K562 (cell line): ENCODE measurements around the gene UBTD1. TPM values are rescaled to one million over a fixed set of nuclear protein-coding genes. Genes with fewer than 3 reads are reported as not detected.
"Not testable (repeated sequence)": the region's sequence is repeated elsewhere in the genome, so short reads cannot be mapped to it uniquely, and the experiment has no call there.

Source experiments
- ATAC-seq: fragments of 200-7000 bp; cut with Tn5 transposase; 3 replicates; pipeline ENCODE4 v1.9.1; 2020; ENCODE audit warnings: moderate library complexity
- BruUV-seq: library from RNA; stranded (reverse); fragments of 400-500 nt; replicated peaks from 2 replicates; lab custom pipeline; 2021; lab: Mats Ljungman, UMichigan
- CTCF ChIA-PET: fragments of 300-600 bp; formaldehyde crosslinking; extraction: SDS; loops from one replicate; lab custom pipeline; 2021; ENCODE audit warnings: low intra/inter-chr PET ratio; lab: Yijun Ruan, JAX
- POLR2A ChIA-PET: fragments of 300-600, 350-650 bp; sonication (Branson Sonifier 250); formaldehyde crosslinking; extraction: SDS; loops from one replicate; lab custom pipeline; 2021; ENCODE audit warnings: antibody characterized with exemption, inconsistent platforms; lab: Yijun Ruan, JAX
- DNase-seq, 4 experiments: peaks; one replicate each; pipeline versions ENCODE4 v3.0.0 to v3.0.0-alpha.2; 2011 to 2018; ENCODE audit warnings: low spot score in 3 of 4, mixed read lengths in 3 of 4; ENCODE audit errors: extremely low read depth in 1 of 4
- FAIRE-seq: peaks from 2 replicates; lab custom pipeline; 2011; peaks lifted over from hg19 to GRCh38; lab: Jason Lieb, UNC
- H2AFZ ChIP-seq: 2 replicates; pipeline ENCODE4 v1.6.0; 2011; ENCODE audit warnings: low read depth, low read length, control low read depth, inconsistent platforms
- H3K27ac ChIP-seq: fragments of 200-600 bp; 3 replicates; pipeline ENCODE4 v1.8.0; 2011; ENCODE audit warnings: low read depth, mild to moderate bottlenecking, control low read depth, inconsistent platforms, low read length, moderate library complexity, mixed read lengths; ENCODE audit errors: extremely low read depth
- H3K27me3 ChIP-seq, 2 experiments: fragments of 300-600 bp in 1 of 2; 2 replicates in 1 of 2; 3 replicates in 1 of 2; pipeline versions ENCODE4 v1.6.0 to v1.8.0; 2011; ENCODE audit warnings: inconsistent platforms in 2 of 2, low read length in 2 of 2, mild to moderate bottlenecking in 1 of 2, mixed read lengths in 1 of 2, moderate library complexity in 1 of 2; ENCODE audit not compliant: control insufficient read depth in 2 of 2, insufficient read depth in 2 of 2
- H3K36me3 ChIP-seq: fragments of 300-600 bp; 3 replicates; pipeline ENCODE4 v1.8.0; 2011; ENCODE audit warnings: mild to moderate bottlenecking, low read length, inconsistent platforms; ENCODE audit not compliant: control insufficient read depth, insufficient read depth
- H3K4me1 ChIP-seq, 2 experiments: fragments of 200-600 bp in 1 of 2; replicated peaks in 1 of 2; 2 replicates in 1 of 2; 3 replicates in 1 of 2; pipeline versions ENCODE4 v1.5.1 to v1.8.0; 2011; ENCODE audit warnings: inconsistent platforms in 2 of 2, low read length in 2 of 2, mild to moderate bottlenecking in 1 of 2, mixed read lengths in 1 of 2, moderate library complexity in 1 of 2; ENCODE audit not compliant: control insufficient read depth in 2 of 2, insufficient read depth in 2 of 2
- H3K4me2 ChIP-seq: 2 replicates; pipeline ENCODE4 v1.6.1; 2011; ENCODE audit warnings: low read length, control low read depth, inconsistent platforms, mixed read lengths; ENCODE audit not compliant: insufficient read depth
- H3K4me3 ChIP-seq: fragments of 200-600 bp; sonication (generic), shearing (Covaris generic); 2 replicates; pipeline ENCODE4 v1.5.1; 2016; ENCODE audit warnings: control low read depth, inconsistent platforms
- H3K79me2 ChIP-seq: fragments of 200-600 bp; 3 replicates; pipeline ENCODE4 v1.8.0; 2011; ENCODE audit warnings: low read length, inconsistent platforms; ENCODE audit not compliant: control insufficient read depth, insufficient read depth
- H3K9ac ChIP-seq, 2 experiments: 2 replicates each; pipeline versions ENCODE4 v1.6.0 to v1.6.1; 2011; ENCODE audit warnings: low read depth in 2 of 2, low read length in 2 of 2, control low read depth in 1 of 2, inconsistent platforms in 1 of 2, mild to moderate bottlenecking in 1 of 2, mixed read lengths in 1 of 2; ENCODE audit not compliant: insufficient read depth in 1 of 2
- H3K9me1 ChIP-seq: one replicate; pipeline ENCODE4 v1.6.0; 2011; ENCODE audit warnings: inconsistent platforms, mild to moderate bottlenecking, low read length, moderate library complexity; ENCODE audit not compliant: control insufficient read depth, insufficient read depth
- H3K9me3 ChIP-seq: replicated peaks from 2 replicates; pipeline ENCODE4 v1.5.1; 2011; ENCODE audit warnings: low read depth, low read length, inconsistent platforms; ENCODE audit not compliant: control insufficient read depth, insufficient read depth
- H4K20me1 ChIP-seq: replicated peaks from 2 replicates; pipeline ENCODE4 v1.6.1; 2011; ENCODE audit warnings: low read length, inconsistent platforms, mixed read lengths; ENCODE audit not compliant: control insufficient read depth, insufficient read depth
- BCOR ChIP-seq: fragments of 450-650 bp; IDR thresholded peaks from 2 replicates; pipeline ENCODE4 v1.6.1; 2016
- YY1 ChIP-seq, 3 experiments: IDR thresholded peaks; 2 replicates each; pipeline ENCODE4 v1.6.1; 2011; ENCODE audit warnings: low read length in 2 of 3, mild to moderate bottlenecking in 2 of 3, moderate library complexity in 2 of 3, borderline replicate concordance in 1 of 3, control low read depth in 1 of 3, low read depth in 1 of 3; ENCODE audit not compliant: insufficient read depth in 3 of 3, insufficient replicate concordance in 2 of 3, control insufficient read depth in 1 of 3, insufficient read length in 1 of 3; ENCODE audit errors: extremely low read depth in 1 of 3
- WGBS: fragments of 100-300 bp; shearing (Covaris generic); methylation state at CpG from one replicate; pipeline ENCODE4 v1.1.6; 2016; ENCODE audit warnings: low coverage, mixed read lengths; ENCODE audit not compliant: insufficient coverage; ENCODE audit errors: missing lambda C conversion rate; 5-methylcytosine and 5-hydroxymethylcytosine counted together
- in situ Hi-C: fragments of 300-500 bp; cut with MboI; formaldehyde crosslinking; loops from 4 replicates; pipeline ENCODE4 v1.15.0; 2018; ENCODE audit warnings: inconsistent platforms, mixed read lengths
- intact Hi-C: fragments of 100-400 bp; cut with micrococcal nuclease; formaldehyde crosslinking; loops from 2 replicates; pipeline ENCODE4 v1.14.2; 2022
- polyA plus RNA-seq, 8 experiments: library from polyadenylated mRNA; depleted of rRNA in 4 of 8; stranded (reverse) in 5 of 8; unstranded in 3 of 8; fragments of >200 nt; fragmentation: Nextera tagmentation in 2 of 8; fragmentation: Illumina TruSeq in 1 of 8; extraction: Ambion mirVana in 2 of 8; extraction: Trizol in 1 of 8; gene quantifications; 2 replicates each; pipeline versions ENCODE4 v1.2.1 to v1.2.3, GENCODE V29; 2011 to 2014; ENCODE audit warnings: inconsistent platforms in 1 of 8, missing spikeins in 1 of 8
- total RNA-seq, 7 experiments: library from RNA; depleted of rRNA in 6 of 7; stranded (reverse); fragments of >200 nt in 6 of 7; fragmentation: Illumina TruSeq in 2 of 7; extraction: Trizol in 2 of 7; gene quantifications; 2 replicates each; pipeline versions ENCODE4 v1.2.1 to v1.2.3, GENCODE V29; 2011 to 2021; ENCODE audit warnings: low replicate concordance in 1 of 7
- TF ChIP-seq, protein P1 (sequence below): fragments of 450-650 bp; IDR thresholded peaks from 2 replicates; pipeline ENCODE4 v1.6.1; 2016

Gene UBTD1
- total and polyA plus RNA-seq, 9 of the 15 experiments (the other 6 are each of a cell fraction or from before 2014, with no cell fraction given) = 0.08 to 1.6 (median 0.81) TPM; not detected in 1

DNA sequence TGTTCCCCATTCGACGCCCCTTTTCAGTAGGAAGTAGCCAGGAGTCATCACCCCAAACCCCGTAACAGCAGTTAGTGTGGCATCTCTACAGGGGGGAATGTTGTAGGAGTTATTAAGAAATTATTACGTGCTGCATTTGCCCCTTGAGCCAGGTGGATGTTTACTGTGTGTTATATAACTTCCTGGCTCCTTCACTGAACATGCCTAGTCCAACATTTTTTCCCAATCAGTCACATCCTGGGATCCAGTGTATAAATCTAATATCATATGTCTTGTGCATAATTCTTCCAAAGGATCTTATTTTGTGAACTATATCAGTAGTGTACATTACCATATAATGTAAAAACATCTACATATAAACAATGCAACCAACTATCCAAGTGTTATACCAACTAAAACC, 19.3 kb upstream of the UBTD1 start:
- H3K9me1 ChIP-seq, DNase-seq, H3K9me3 ChIP-seq, H3K79me2 ChIP-seq, H3K27ac ChIP-seq, CTCF ChIA-PET, H3K4me2 ChIP-seq, H4K20me1 ChIP-seq, H2AFZ ChIP-seq, intact Hi-C loops, BruUV-seq, ATAC-seq, FAIRE-seq, H3K27me3 ChIP-seq, H3K4me3 ChIP-seq, H3K4me1 ChIP-seq, H3K9ac ChIP-seq, in situ Hi-C loops: not testable (repeated sequence)
- WGBS = 100% methylated on average over 4 of the region's 4 CpGs
- POLR2A ChIA-PET = interaction anchor here (0.8 kb wide), 1 partner anchor 28 kb away, joined by 3 read pairs; no protein-coding TSS in a partner anchor
- peaks cover 83% of the 10 kb centered on the region for H3K36me3 ChIP-seq

- in situ Hi-C loops (no loop called here), intact Hi-C loops (no loop called here)
- H2AFZ ChIP-seq = no peak overlapping the region
- no peak overlapping the region for H3K4me2 ChIP-seq
- H3K9ac ChIP-seq = no peak overlapping the region
- peaks cover 7% of the 10 kb centered on the region; the same call in 2 of the 3 replicates for H3K79me2 ChIP-seq
- no TSS peak for BruUV-seq
- 74% methylated on average over 7 of the region's 9 CpGs for WGBS
- H3K9me3 ChIP-seq = no peaks in the 10 kb centered on the region
- POLR2A ChIA-PET = interaction anchor here (0.8 kb wide), 1 partner anchor 28 kb away, joined by 3 read pairs; no protein-coding TSS in a partner anchor
- no peaks in the 10 kb centered on the region for H4K20me1 ChIP-seq
- no peaks in the 10 kb centered on the region for H3K4me1 ChIP-seq
- ATAC-seq = no peak
- H3K4me3 ChIP-seq = no peak overlapping the region
- CTCF ChIA-PET = no interaction called here
- peak in 1 of 4 experiments; percentile 12 for DNase-seq
- no peak for FAIRE-seq
- H3K9me1 ChIP-seq = no peaks in the 10 kb centered on the region
- peaks cover 78% of the 10 kb centered on the region for H3K36me3 ChIP-seq
- no peaks in the 10 kb centered on the region for H3K27me3 ChIP-seq
- no peak overlapping the region for H3K27ac ChIP-seq
- peak in 2 of 3 experiments; percentile 10 to 74 for TF ChIP-seq YY1 (IDR thresholded peaks at IDR 0.05; ENCODE audit: borderline replicate concordance in 1 of 3, control insufficient read depth in 1 of 3, extremely low read depth in 1 of 3, insufficient read depth in 3 of 3, insufficient read length in 1 of 3, insufficient replicate concordance in 2 of 3, low read depth in 1 of 3, low read length in 2 of 3)
- TF ChIP-seq, protein P1, sequence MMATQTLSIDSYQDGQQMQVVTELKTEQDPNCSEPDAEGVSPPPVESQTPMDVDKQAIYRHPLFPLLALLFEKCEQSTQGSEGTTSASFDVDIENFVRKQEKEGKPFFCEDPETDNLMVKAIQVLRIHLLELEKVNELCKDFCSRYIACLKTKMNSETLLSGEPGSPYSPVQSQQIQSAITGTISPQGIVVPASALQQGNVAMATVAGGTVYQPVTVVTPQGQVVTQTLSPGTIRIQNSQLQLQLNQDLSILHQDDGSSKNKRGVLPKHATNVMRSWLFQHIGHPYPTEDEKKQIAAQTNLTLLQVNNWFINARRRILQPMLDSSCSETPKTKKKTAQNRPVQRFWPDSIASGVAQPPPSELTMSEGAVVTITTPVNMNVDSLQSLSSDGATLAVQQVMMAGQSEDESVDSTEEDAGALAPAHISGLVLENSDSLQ = peak; percentile 74
- TF ChIP-seq BCOR = no peak
Measured at GRCh38 chr10:97479939-97480338, 18.8 kb upstream of the UBTD1 start.
